Measurements from ENCODE around the gene KDF1. TPM values are rescaled to one million over a fixed set of nuclear protein-coding genes. Genes with fewer than 3 reads are reported as not detected.

Gene KDF1
- polyA plus RNA-seq (ENCODE audit: insufficient read length in 3 of 3), result 10 to 100 TPM; 11.1 to 11.8 (median 11.5) TPM
- long read RNA-seq, donor 1, transcript KDF1-201 (4 exons, 1,793 nt), result major isoform, 5 of 5 reads
- long read RNA-seq, donor 1, partial matches to known transcripts, result 0 of 5 reads
- long read RNA-seq, donor 1, other reads (novel, unspliced or antisense), result 0 of 5 reads
- long read RNA-seq, donor 2, partial matches to known transcripts, result 0 of 2 reads
- long read RNA-seq, donor 2, other reads (novel, unspliced or antisense), result 0 of 2 reads
- long read RNA-seq, donor 3, partial matches to known transcripts, result 0 of 4 reads
- long read RNA-seq, donor 3, other reads (novel, unspliced or antisense), result 0 of 4 reads
- long read RNA-seq, donor 4, transcript KDF1-201 (4 exons, 1,793 nt), result major isoform, 5 of 5 reads
- long read RNA-seq, donor 4, partial matches to known transcripts, result 0 of 5 reads
- long read RNA-seq, donor 4, other reads (novel, unspliced or antisense), result 0 of 5 reads
- long read RNA-seq, donor 5, partial matches to known transcripts, result 0 of 4 reads
- long read RNA-seq, donor 5, other reads (novel, unspliced or antisense), result 0 of 4 reads
- long read RNA-seq, donor 6, partial matches to known transcripts, result 0 of 2 reads
- long read RNA-seq, donor 6, other reads (novel, unspliced or antisense), result 0 of 2 reads
- long read RNA-seq, donor 7, partial matches to known transcripts, result 12 of 16 reads
- long read RNA-seq, donor 7, other reads (novel, unspliced or antisense), result 0 of 16 reads
- long read RNA-seq, donor 8, result 0 reads
- long read RNA-seq, donor 9, partial matches to known transcripts, result 0 of 4 reads
- long read RNA-seq, donor 9, other reads (novel, unspliced or antisense), result 0 of 4 reads
- long read RNA-seq, donor 10, partial matches to known transcripts, result 0 of 1 reads
- long read RNA-seq, donor 10, other reads (novel, unspliced or antisense), result 0 of 1 reads
- long read RNA-seq, donor 11, partial matches to known transcripts, result 0 of 3 reads
- long read RNA-seq, donor 11, other reads (novel, unspliced or antisense), result 0 of 3 reads
- long read RNA-seq, donor 12, transcript KDF1-201 (4 exons, 1,793 nt), result major isoform, 7 of 13 reads
- long read RNA-seq, donor 12, partial matches to known transcripts, result 6 of 13 reads
- long read RNA-seq, donor 12, other reads (novel, unspliced or antisense), result 0 of 13 reads
- long read RNA-seq, donor 13, result 0 reads
- long read RNA-seq, donor 14, result 0 reads
- long read RNA-seq, donor 15, transcript KDF1-201 (4 exons, 1,793 nt), result major isoform, 13 of 19 reads
- long read RNA-seq, donor 15, partial matches to known transcripts, result 6 of 19 reads
- long read RNA-seq, donor 15, other reads (novel, unspliced or antisense), result 0 of 19 reads
- long read RNA-seq, donor 16, partial matches to known transcripts, result 0 of 1 reads
- long read RNA-seq, donor 16, other reads (novel, unspliced or antisense), result 0 of 1 reads

- DNase-seq, result peak; percentile 51
Observed at GRCh38 chr1:26959722-26960624, at the start of gene KDF1. TSS of gene KDF1 (minus strand) at chr1:26960468. CDS start at chr1:26952380, 8,088 bp downstream.

GRCh38 chr1:27009601-27010197, 49.4 kb upstream of the KDF1 start:
- DNase-seq, result no peak

- no peak for DNase-seq
Observed at GRCh38 chr1:27007909-27008582, 47.8 kb upstream of the KDF1 start.

GRCh38 chr1:27006683-27007082, 46.4 kb upstream of the KDF1 start:
- no peak for DNase-seq

- no peak for DNase-seq
Observed at GRCh38 chr1:27005648-27006496, 45.6 kb upstream of the KDF1 start.

GRCh38 chr1:27005166-27005530, 44.9 kb upstream of the KDF1 start:
- DNase-seq, result no peak

GRCh38 chr1:27004471-27005165, 44.4 kb upstream of the KDF1 start:
- peak; percentile 59 for DNase-seq

GRCh38 chr1:27003745-27004470, 43.6 kb upstream of the KDF1 start:
- no peak for DNase-seq

- no peak for DNase-seq
Observed at GRCh38 chr1:27001570-27002360, 41.5 kb upstream of the KDF1 start.

- peak; percentile 74 for DNase-seq
Observed at GRCh38 chr1:27000817-27001460, 40.7 kb upstream of the KDF1 start.

- DNase-seq, result peak; percentile 54
Observed at GRCh38 chr1:27000090-27000816, 40.0 kb upstream of the KDF1 start.

GRCh38 chr1:26999440-26999987, 39.2 kb upstream of the KDF1 start:
- DNase-seq, result peak; percentile 76

- no peak for DNase-seq
Observed at GRCh38 chr1:26998429-26999300, 38.4 kb upstream of the KDF1 start.

- DNase-seq, result no peak
Observed at GRCh38 chr1:26996665-26997064, 36.4 kb upstream of the KDF1 start.
